ENCODE measurements around the gene RHOD. TPM values are rescaled to one million over a fixed set of nuclear protein-coding genes. Genes with fewer than 3 reads are reported as not detected.

The RHOD gene
- total and polyA plus RNA-seq, 11 donors = 17.1 to 149 (median 54.0) TPM

DNA sequence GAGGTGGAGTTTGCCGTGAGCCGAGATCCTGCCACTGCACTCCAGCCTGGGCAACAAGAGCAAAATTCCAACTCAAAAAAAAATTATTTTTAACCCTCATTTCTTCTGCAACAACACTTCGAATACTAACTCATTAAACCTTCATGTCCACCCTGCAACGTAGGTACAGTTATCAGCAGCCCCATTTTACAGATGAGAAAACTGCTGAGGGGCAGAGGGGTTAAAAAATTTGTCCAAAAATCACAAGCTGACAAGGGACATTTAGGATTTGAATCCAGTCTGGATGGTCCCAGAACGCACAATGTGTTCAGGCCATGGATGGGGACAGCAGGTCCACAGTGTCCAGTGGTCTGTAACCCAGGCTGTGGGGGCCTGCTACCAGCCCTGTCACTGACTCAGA lies 29.0 kb downstream of the RHOD start:
- WGBS, 4 donors = 90 to 97% (median 96%) methylated on average over 5 of the region's 5 CpGs
- no peaks in the 10 kb centered on the region for H3K36me3 ChIP-seq
- no peak overlapping the region for H3K4me3 ChIP-seq
- H3K27me3 ChIP-seq = peaks cover 0 to 3% (median 0%) of the 10 kb centered on the region in 9 donors
- H3K27ac ChIP-seq = no peak overlapping the region
- DNase-seq (no peak), ATAC-seq (no peak)
- H3K9me3 ChIP-seq = no peaks in the 10 kb centered on the region
- intact Hi-C loops (cut with DNase I) = loop anchor here in 4 of 10 donors (2.0 to 10.0 kb wide), 2 partner anchors 81 to 229 kb away; no protein-coding TSS in a partner anchor
- H3K4me1 ChIP-seq = peaks cover 0 to 12% (median 10%) of the 10 kb centered on the region in 12 donors
- TF ChIP-seq, protein P1, sequence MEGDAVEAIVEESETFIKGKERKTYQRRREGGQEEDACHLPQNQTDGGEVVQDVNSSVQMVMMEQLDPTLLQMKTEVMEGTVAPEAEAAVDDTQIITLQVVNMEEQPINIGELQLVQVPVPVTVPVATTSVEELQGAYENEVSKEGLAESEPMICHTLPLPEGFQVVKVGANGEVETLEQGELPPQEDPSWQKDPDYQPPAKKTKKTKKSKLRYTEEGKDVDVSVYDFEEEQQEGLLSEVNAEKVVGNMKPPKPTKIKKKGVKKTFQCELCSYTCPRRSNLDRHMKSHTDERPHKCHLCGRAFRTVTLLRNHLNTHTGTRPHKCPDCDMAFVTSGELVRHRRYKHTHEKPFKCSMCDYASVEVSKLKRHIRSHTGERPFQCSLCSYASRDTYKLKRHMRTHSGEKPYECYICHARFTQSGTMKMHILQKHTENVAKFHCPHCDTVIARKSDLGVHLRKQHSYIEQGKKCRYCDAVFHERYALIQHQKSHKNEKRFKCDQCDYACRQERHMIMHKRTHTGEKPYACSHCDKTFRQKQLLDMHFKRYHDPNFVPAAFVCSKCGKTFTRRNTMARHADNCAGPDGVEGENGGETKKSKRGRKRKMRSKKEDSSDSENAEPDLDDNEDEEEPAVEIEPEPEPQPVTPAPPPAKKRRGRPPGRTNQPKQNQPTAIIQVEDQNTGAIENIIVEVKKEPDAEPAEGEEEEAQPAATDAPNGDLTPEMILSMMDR (IDR thresholded peaks at IDR 0.05) = no peak
- no peak for TF ChIP-seq POLR2A (IDR thresholded peaks at IDR 0.05)

DNA sequence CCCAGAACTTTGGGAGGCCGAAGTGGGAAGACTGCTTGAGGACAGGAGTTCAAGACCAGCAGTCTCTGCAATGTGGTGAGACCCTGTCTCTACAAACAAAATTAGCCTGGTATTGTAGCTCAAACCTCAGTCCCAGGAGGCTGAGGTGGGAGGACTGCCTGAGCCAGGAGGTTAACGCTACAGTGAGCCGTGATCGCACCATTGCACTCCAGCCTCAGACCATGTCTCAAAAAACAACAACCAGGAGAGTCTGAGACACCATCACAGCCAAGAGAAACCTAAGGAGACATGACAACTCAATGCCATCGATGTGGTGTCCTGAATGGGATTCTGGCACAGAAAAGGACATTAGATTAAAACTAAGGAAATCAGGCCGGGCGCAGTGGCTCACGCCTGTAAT lies 34.1 kb downstream of the RHOD start:
- H3K36me3 ChIP-seq = no peaks in the 10 kb centered on the region
- no peak overlapping the region for H3K4me3 ChIP-seq
- DNase-seq (no peak), ATAC-seq (no peak)
- no peaks in the 10 kb centered on the region for H3K9me3 ChIP-seq
- H3K27me3 ChIP-seq = no peaks in the 10 kb centered on the region
- intact Hi-C loops (cut with DNase I) = no loop called here
- TF ChIP-seq, protein P1 (IDR thresholded peaks at IDR 0.05) = no peak
- TF ChIP-seq POLR2A (IDR thresholded peaks at IDR 0.05) = no peak
- WGBS, 4 donors = 88 to 94% (median 93%) methylated on average over 8 of the region's 8 CpGs
- H3K4me1 ChIP-seq = no peaks in the 10 kb centered on the region
- no peak overlapping the region for H3K27ac ChIP-seq

DNA sequence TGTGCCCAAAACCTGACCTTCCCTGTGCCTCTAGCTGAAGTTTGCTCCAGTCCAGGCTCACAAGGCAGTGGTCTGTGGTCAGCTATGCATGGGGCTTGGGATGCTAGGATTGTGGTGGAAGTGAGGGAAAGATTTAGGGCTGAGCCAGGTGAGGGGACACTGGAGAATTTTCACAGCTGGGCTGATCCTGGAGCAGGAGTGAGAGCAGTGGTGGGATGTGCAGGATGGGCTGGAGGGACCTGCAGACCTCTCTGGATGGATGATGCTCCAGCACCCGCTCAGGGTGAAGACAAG lies 38.5 kb downstream of the RHOD start:
- no peaks in the 10 kb centered on the region for H3K27me3 ChIP-seq
- ATAC-seq (no peak), DNase-seq (no peak)
- intact Hi-C loops (cut with DNase I) = loop anchor here in 1 of 10 donors (5.0 kb wide), 1 partner anchor 72 kb away; no protein-coding TSS in a partner anchor
- TF ChIP-seq POLR2A (IDR thresholded peaks at IDR 0.05) = no peak
- TF ChIP-seq, protein P1 (IDR thresholded peaks at IDR 0.05) = no peak
- 87 to 100% (median 94%) methylated on average over 1 of the region's 1 CpG for WGBS, 4 donors
- H3K4me3 ChIP-seq = no peak overlapping the region
- H3K27ac ChIP-seq = no peak overlapping the region
- no peaks in the 10 kb centered on the region for H3K9me3 ChIP-seq
- no peaks in the 10 kb centered on the region for H3K36me3 ChIP-seq
- H3K4me1 ChIP-seq = peaks cover 0 to 4% (median 0%) of the 10 kb centered on the region in 12 donors

DNA sequence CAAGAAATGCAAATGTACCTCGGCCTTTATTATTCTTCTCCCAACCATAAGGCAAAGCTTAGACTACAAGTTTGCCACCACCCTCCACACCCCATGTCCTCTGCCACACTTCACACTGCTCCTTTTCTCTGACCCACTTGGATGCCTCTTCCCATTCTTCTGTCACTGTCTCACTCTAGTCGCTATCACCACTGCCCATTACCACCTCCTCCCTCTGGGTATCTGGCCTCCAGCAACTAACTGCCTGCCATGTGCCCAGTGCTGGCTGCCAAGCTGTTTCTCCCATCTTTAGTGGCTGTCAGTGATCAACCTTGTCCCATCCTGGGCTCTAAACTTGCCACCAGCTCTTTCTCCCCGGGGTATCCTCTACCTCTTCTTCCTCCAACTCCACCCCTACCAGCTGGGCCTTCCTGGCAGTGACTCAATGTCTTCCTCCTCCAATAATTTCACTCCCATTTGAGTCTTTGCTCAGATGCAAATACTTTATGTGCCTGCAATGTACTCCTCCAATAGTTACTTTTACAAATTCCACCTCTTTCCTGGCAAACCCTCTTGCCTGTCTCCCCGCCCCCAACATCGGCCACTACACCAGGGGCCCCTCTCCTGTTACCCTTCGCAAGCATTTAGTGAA lies 42.3 kb downstream of the RHOD start:
- Histone ChIP-seq H3K4me1 (peaks cover 0 to 4% (median 0%) of the 10 kb centered on the region in 12 donors), H3K9me3 (no peaks in the 10 kb centered on the region), H3K4me3 (no peak overlapping the region), H3K36me3 (no peaks in the 10 kb centered on the region), H3K27ac (no peak overlapping the region), H3K27me3 (no peaks in the 10 kb centered on the region)
- intact Hi-C loops (cut with DNase I) = loop anchor here in 1 of 10 donors (5.0 kb wide), 1 partner anchor 68 kb away; no protein-coding TSS in a partner anchor
- TF ChIP-seq, protein P1 (IDR thresholded peaks at IDR 0.05) = no peak
- TF ChIP-seq POLR2A (IDR thresholded peaks at IDR 0.05) = no peak
- DNase-seq (peak in 4 of 5 donors; percentile 10 to 67 (median 32)), ATAC-seq (peak; percentile 83 to 96 (median 88))
- WGBS, 4 donors = 69 to 74% (median 71%) methylated on average over 6 of the region's 6 CpGs
